ENCODE measurements around the gene LRGUK.
"Not testable (repeated sequence)": the region's sequence is repeated elsewhere in the genome, so short reads cannot be mapped to it uniquely, and the experiment has no call there.

DNA sequence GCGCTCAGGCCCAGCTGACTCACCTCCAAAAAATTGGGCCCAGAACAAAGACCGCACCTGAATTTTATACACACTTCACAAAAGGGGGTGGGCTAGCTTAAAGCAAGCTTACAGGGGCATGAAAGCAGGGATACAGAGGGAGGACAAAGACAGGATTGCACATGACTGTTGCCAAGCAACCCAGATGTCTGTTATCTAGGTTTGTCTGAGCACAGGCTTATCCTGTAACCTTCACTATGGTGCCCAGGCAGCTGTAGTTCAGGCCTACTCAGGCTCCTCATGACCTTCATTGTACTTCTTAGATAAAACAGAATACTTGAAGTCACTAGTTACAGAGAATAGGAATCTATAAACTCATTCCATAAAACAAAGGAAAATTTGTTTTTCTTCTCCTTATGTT, 49.6 kb upstream of the LRGUK start:
- TF ChIP-seq, protein P1, sequence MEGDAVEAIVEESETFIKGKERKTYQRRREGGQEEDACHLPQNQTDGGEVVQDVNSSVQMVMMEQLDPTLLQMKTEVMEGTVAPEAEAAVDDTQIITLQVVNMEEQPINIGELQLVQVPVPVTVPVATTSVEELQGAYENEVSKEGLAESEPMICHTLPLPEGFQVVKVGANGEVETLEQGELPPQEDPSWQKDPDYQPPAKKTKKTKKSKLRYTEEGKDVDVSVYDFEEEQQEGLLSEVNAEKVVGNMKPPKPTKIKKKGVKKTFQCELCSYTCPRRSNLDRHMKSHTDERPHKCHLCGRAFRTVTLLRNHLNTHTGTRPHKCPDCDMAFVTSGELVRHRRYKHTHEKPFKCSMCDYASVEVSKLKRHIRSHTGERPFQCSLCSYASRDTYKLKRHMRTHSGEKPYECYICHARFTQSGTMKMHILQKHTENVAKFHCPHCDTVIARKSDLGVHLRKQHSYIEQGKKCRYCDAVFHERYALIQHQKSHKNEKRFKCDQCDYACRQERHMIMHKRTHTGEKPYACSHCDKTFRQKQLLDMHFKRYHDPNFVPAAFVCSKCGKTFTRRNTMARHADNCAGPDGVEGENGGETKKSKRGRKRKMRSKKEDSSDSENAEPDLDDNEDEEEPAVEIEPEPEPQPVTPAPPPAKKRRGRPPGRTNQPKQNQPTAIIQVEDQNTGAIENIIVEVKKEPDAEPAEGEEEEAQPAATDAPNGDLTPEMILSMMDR (conservative IDR thresholded peaks at IDR 0.05; ENCODE audit: low read depth in 2 of 2), result not testable (repeated sequence)
- TF ChIP-seq POLR2AphosphoS5 (IDR thresholded peaks at IDR 0.05; ENCODE audit: low read depth); EZH2phosphoT487 (IDR thresholded peaks at IDR 0.05; ENCODE audit: unreplicated experiment); EZH2 (IDR thresholded peaks at IDR 0.05; ENCODE audit: low read depth, unreplicated experiment); JUNB (IDR thresholded peaks at IDR 0.05; ENCODE audit: unreplicated experiment); CREB1 (CRISPR knock-in tag; IDR thresholded peaks at IDR 0.05; ENCODE audit: low read depth); STAT1 (IDR thresholded peaks at IDR 0.05; ENCODE audit: unreplicated experiment); ZNF331 (CRISPR knock-in tag; IDR thresholded peaks at IDR 0.05; ENCODE audit: low read depth): not testable (repeated sequence)
- TF ChIP-seq, protein P2, sequence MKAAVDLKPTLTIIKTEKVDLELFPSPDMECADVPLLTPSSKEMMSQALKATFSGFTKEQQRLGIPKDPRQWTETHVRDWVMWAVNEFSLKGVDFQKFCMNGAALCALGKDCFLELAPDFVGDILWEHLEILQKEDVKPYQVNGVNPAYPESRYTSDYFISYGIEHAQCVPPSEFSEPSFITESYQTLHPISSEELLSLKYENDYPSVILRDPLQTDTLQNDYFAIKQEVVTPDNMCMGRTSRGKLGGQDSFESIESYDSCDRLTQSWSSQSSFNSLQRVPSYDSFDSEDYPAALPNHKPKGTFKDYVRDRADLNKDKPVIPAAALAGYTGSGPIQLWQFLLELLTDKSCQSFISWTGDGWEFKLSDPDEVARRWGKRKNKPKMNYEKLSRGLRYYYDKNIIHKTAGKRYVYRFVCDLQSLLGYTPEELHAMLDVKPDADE (IDR thresholded peaks at IDR 0.05), result not testable (repeated sequence)
- TF ChIP-seq, protein P3, sequence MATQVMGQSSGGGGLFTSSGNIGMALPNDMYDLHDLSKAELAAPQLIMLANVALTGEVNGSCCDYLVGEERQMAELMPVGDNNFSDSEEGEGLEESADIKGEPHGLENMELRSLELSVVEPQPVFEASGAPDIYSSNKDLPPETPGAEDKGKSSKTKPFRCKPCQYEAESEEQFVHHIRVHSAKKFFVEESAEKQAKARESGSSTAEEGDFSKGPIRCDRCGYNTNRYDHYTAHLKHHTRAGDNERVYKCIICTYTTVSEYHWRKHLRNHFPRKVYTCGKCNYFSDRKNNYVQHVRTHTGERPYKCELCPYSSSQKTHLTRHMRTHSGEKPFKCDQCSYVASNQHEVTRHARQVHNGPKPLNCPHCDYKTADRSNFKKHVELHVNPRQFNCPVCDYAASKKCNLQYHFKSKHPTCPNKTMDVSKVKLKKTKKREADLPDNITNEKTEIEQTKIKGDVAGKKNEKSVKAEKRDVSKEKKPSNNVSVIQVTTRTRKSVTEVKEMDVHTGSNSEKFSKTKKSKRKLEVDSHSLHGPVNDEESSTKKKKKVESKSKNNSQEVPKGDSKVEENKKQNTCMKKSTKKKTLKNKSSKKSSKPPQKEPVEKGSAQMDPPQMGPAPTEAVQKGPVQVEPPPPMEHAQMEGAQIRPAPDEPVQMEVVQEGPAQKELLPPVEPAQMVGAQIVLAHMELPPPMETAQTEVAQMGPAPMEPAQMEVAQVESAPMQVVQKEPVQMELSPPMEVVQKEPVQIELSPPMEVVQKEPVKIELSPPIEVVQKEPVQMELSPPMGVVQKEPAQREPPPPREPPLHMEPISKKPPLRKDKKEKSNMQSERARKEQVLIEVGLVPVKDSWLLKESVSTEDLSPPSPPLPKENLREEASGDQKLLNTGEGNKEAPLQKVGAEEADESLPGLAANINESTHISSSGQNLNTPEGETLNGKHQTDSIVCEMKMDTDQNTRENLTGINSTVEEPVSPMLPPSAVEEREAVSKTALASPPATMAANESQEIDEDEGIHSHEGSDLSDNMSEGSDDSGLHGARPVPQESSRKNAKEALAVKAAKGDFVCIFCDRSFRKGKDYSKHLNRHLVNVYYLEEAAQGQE (IDR thresholded peaks at IDR 0.05; ENCODE audit: unreplicated experiment), result not testable (repeated sequence)
- TF ChIP-seq, protein P4, sequence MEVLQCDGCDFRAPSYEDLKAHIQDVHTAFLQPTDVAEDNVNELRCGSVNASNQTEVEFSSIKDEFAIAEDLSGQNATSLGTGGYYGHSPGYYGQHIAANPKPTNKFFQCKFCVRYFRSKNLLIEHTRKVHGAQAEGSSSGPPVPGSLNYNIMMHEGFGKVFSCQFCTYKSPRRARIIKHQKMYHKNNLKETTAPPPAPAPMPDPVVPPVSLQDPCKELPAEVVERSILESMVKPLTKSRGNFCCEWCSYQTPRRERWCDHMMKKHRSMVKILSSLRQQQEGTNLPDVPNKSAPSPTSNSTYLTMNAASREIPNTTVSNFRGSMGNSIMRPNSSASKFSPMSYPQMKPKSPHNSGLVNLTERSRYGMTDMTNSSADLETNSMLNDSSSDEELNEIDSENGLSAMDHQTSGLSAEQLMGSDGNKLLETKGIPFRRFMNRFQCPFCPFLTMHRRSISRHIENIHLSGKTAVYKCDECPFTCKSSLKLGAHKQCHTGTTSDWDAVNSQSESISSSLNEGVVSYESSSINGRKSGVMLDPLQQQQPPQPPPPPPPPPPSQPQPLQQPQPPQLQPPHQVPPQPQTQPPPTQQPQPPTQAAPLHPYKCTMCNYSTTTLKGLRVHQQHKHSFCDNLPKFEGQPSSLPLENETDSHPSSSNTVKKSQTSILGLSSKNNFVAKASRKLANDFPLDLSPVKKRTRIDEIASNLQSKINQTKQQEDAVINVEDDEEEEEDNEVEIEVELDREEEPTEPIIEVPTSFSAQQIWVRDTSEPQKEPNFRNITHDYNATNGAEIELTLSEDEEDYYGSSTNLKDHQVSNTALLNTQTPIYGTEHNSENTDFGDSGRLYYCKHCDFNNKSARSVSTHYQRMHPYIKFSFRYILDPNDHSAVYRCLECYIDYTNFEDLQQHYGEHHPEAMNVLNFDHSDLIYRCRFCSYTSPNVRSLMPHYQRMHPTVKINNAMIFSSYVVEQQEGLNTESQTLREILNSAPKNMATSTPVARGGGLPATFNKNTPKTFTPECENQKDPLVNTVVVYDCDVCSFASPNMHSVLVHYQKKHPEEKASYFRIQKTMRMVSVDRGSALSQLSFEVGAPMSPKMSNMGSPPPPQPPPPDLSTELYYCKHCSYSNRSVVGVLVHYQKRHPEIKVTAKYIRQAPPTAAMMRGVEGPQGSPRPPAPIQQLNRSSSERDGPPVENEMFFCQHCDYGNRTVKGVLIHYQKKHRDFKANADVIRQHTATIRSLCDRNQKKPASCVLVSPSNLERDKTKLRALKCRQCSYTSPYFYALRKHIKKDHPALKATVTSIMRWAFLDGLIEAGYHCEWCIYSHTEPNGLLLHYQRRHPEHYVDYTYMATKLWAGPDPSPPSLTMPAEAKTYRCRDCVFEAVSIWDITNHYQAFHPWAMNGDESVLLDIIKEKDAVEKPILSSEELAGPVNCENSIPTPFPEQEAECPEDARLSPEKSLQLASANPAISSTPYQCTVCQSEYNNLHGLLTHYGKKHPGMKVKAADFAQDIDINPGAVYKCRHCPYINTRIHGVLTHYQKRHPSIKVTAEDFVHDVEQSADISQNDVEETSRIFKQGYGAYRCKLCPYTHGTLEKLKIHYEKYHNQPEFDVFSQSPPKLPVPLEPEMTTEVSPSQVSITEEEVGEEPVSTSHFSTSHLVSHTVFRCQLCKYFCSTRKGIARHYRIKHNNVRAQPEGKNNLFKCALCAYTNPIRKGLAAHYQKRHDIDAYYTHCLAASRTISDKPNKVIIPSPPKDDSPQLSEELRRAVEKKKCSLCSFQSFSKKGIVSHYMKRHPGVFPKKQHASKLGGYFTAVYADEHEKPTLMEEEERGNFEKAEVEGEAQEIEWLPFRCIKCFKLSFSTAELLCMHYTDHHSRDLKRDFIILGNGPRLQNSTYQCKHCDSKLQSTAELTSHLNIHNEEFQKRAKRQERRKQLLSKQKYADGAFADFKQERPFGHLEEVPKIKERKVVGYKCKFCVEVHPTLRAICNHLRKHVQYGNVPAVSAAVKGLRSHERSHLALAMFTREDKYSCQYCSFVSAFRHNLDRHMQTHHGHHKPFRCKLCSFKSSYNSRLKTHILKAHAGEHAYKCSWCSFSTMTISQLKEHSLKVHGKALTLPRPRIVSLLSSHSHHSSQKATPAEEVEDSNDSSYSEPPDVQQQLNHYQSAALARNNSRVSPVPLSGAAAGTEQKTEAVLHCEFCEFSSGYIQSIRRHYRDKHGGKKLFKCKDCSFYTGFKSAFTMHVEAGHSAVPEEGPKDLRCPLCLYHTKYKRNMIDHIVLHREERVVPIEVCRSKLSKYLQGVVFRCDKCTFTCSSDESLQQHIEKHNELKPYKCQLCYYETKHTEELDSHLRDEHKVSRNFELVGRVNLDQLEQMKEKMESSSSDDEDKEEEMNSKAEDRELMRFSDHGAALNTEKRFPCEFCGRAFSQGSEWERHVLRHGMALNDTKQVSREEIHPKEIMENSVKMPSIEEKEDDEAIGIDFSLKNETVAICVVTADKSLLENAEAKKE (CRISPR knock-in tag; IDR thresholded peaks at IDR 0.05), result not testable (repeated sequence)
